Epithelial cell of proximal tubule (primary cell): ENCODE data around the gene RBBP9. TPM values are rescaled to one million over a fixed set of nuclear protein-coding genes. Genes with fewer than 3 reads are reported as not detected.

ENCODE experiments used
- DNase-seq: peaks from one replicate; pipeline ENCODE4 v3.0.0-alpha.2; 2011; ENCODE audit warnings: low read depth
- H3K4me3 ChIP-seq: 2 replicates; pipeline ENCODE4 v1.5.1; 2011; ENCODE audit warnings: low read depth, mild to moderate bottlenecking, low read length
- total RNA-seq: library from RNA; depleted of rRNA; stranded (reverse); fragments of >200 nt; gene quantifications from 2 replicates; pipeline ENCODE4 v1.2.3, GENCODE V29; 2015
- TF ChIP-seq, protein P1 (sequence below): conservative IDR thresholded peaks from 2 replicates; pipeline ENCODE4 v1.5.1; 2012; ENCODE audit warnings: low read depth, mild to moderate bottlenecking, low read length

The RBBP9 gene
- total RNA-seq, 1 donor from 2014 or later = 9.3 TPM

GRCh38 chr20:18481596-18481995, 15.4 kb downstream of the RBBP9 start:
- no peak overlapping the region for H3K4me3 ChIP-seq
- TF ChIP-seq, protein P1, sequence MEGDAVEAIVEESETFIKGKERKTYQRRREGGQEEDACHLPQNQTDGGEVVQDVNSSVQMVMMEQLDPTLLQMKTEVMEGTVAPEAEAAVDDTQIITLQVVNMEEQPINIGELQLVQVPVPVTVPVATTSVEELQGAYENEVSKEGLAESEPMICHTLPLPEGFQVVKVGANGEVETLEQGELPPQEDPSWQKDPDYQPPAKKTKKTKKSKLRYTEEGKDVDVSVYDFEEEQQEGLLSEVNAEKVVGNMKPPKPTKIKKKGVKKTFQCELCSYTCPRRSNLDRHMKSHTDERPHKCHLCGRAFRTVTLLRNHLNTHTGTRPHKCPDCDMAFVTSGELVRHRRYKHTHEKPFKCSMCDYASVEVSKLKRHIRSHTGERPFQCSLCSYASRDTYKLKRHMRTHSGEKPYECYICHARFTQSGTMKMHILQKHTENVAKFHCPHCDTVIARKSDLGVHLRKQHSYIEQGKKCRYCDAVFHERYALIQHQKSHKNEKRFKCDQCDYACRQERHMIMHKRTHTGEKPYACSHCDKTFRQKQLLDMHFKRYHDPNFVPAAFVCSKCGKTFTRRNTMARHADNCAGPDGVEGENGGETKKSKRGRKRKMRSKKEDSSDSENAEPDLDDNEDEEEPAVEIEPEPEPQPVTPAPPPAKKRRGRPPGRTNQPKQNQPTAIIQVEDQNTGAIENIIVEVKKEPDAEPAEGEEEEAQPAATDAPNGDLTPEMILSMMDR = no peak
- DNase-seq = no peak

DNA sequence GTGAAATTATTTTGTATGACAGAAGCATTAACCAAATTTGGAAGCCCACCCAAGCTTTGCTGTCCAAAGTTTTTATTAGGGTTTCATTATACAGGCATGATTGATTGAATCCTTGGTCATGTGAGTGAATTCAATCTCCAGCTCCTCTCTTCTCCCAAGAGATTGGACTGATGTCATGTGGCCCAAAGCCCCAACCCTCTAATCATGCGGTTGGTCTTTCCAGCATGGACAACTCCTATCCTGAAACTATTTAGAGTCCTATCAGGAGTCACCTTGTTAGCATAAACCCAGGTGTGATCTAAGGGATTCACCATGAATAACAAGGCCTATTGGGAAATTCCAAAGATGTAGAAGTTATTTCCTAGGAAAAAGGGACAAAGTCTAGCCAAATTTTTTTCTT, 19.2 kb downstream of the RBBP9 start:
- H3K4me3 ChIP-seq = no peak overlapping the region
- DNase-seq = no peak
- TF ChIP-seq, protein P1 = no peak

- DNase-seq = no peak
- TF ChIP-seq, protein P1 = no peak
These were observed 19.8 kb downstream of the RBBP9 start for GRCh38 chr20:18477218-18477617.

DNA sequence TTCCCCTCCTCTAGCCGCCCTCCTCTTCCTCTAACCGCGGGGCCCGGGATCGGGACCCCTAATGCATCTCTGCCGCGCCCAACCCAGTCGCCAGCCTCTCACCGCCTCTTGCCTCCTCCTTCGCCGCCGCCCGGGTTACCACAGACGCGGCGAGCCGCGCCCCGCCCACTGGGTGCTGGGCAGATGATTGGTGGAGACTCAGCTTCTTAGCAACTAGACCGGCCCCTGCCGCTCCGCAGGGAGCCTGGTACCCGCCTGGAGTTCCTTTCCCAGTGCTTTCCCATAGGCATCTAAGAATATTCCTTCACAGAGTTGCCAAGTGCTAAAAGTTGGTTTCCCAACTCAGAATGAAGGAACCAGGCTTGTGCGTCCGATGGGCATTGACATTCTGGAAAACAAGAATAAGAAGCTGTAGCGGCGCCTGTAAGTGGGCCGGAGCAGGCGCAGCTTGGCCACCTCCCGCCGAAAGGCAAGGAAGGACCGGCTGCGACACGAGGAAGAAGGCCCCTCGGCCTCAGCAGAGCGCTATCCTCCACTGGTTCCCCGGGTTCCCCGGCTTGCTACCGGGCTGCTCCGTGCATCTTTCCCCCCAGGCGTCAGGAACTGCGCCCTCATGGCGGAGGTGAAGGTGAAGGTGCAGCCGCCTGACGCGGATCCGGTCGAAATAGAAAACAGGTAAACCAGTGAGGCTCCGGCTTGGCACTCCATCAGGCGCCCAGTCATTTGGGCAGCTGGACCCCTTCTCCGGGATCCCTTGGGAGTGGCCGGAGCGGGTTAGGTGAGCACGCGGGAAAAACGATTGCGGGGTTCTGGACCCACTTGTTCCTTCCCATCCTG, 29.9 kb downstream of the RBBP9 start, which contains the start of the genes DZANK1 and POLR3F:
Gene DZANK1 (minus strand): TSS at position 137 of the 837 bp plus-strand sequence. CDS start 1,672 bp downstream, outside the sequence.
Gene POLR3F (plus strand): TSS at position 497 of the 837 bp plus-strand sequence. CDS start 117 bp downstream, at position 614.
- TF ChIP-seq, protein P1 = no peak
- peak; percentile 79 for DNase-seq
- peak within 1 kb of the TSS; percentile 73 for H3K4me3 ChIP-seq

More at GRCh38 chr20:18477218-18477617, 19.8 kb downstream of the RBBP9 start:
- H3K4me3 ChIP-seq = no peak overlapping the region

DNA sequence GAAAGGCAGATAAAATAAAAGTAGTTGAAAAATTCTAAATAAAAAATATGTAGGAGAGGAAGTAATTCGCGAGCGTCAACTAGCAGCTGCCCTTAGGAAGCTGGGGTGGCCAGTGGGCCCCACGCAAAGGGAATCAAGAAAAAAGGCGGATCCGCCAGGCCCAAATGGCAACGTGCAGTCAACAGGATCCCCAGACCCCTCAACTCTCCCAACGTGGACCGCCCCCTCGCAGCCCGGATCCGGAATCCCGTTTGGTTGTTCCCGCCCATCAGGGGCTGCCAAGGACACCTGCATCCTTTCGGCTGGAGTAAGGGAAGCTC, 30.5 kb downstream of the RBBP9 start:
- DNase-seq = no peak
- TF ChIP-seq, protein P1 = no peak
- peak overlapping the region; percentile 73 for H3K4me3 ChIP-seq

DNA sequence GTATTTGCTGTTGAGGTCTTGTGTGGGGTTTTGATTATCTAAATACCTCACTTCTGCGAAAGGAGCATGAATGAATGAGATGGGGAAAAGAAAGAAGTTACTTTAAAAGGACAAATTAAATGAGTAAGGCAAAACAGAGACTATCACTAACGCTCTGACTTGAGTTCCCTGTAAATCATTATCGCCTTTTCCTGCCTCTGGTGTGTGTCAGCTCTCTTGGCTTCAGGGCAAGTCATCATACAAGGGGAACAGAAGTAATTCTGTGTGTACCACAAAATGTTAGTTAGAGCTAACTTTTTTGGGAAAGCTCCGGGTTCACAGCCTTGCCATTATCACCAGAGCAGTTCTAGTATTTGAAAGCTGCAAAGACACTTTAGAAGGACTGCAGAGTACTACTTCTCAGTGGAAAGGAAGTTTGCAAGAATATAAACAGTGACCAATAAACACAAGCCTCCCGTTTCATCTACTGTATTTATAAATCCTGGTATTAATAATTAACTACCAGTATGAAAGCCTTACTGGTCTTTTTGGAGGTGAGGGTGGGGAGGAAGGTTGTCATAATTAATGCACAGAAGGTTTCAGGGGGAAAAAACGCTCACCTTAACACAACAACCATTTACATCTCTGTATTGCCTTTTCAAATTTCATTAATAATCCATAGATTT, 31.4 kb downstream of the RBBP9 start:
- DNase-seq = peak; percentile 38
- TF ChIP-seq, protein P1 = no peak
- peak overlapping the region; percentile 73 for H3K4me3 ChIP-seq

- DNase-seq = no peak
- TF ChIP-seq, protein P1 = no peak
- no peak overlapping the region for H3K4me3 ChIP-seq
These were observed 40.4 kb downstream of the RBBP9 start for GRCh38 chr20:18456600-18456999.
